GM18498 (cell line): Measurements from ENCODE around the gene CNKSR2.

Experiments
- ATAC-seq: cut with Tn5 transposase; IDR thresholded peaks from one replicate; pipeline ENCODE4 v1.9.1; 2021; ENCODE audit warnings: mild to moderate bottlenecking, moderate library complexity; ENCODE audit not compliant: unreplicated experiment

Gene CNKSR2

GRCh38 chrX:21662761-21663160, 288.5 kb downstream of the CNKSR2 start:
- ATAC-seq, result no peak

GRCh38 chrX:21666252-21666651, 292.0 kb downstream of the CNKSR2 start:
- no peak for ATAC-seq

- ATAC-seq, result no peak
Measured at GRCh38 chrX:21666679-21667078, 292.5 kb downstream of the CNKSR2 start.

GRCh38 chrX:21674430-21675186, 300.4 kb downstream of the CNKSR2 start:
- ATAC-seq, result no peak

GRCh38 chrX:21675931-21676330, 301.7 kb downstream of the CNKSR2 start:
- ATAC-seq, result no peak

- no peak for ATAC-seq
Measured at GRCh38 chrX:21678048-21678612, 303.9 kb downstream of the CNKSR2 start.

- no peak for ATAC-seq
Measured at GRCh38 chrX:21683941-21684340, 309.7 kb downstream of the CNKSR2 start.

- ATAC-seq, result no peak
Measured at GRCh38 chrX:21691512-21692018, 317.3 kb downstream of the CNKSR2 start.

- no peak for ATAC-seq
Measured at GRCh38 chrX:21698272-21698671, 324.1 kb downstream of the CNKSR2 start.

GRCh38 chrX:21699136-21699535, 324.9 kb downstream of the CNKSR2 start:
- no peak for ATAC-seq

GRCh38 chrX:21700275-21700674, 326.1 kb downstream of the CNKSR2 start:
- no peak for ATAC-seq

GRCh38 chrX:21700967-21701366, 326.7 kb downstream of the CNKSR2 start:
- no peak for ATAC-seq

GRCh38 chrX:21702725-21703124, 328.5 kb downstream of the CNKSR2 start:
- ATAC-seq, result no peak
